Hippocampal formation (tissue), 2 donors: ENCODE data around the gene SMC1A.
A peak's percentile ranks its signal among the peaks of the same experiment; 100 is the strongest.
"Not testable (repeated sequence)": the region's sequence is repeated elsewhere in the genome, so short reads cannot be mapped to it uniquely, and the experiment has no call there.

Source experiments
- DNase-seq, 2 donors: peaks; one replicate each; lab custom pipeline; 2025; lab: John Stamatoyannopoulos, UW

Gene SMC1A

DNA sequence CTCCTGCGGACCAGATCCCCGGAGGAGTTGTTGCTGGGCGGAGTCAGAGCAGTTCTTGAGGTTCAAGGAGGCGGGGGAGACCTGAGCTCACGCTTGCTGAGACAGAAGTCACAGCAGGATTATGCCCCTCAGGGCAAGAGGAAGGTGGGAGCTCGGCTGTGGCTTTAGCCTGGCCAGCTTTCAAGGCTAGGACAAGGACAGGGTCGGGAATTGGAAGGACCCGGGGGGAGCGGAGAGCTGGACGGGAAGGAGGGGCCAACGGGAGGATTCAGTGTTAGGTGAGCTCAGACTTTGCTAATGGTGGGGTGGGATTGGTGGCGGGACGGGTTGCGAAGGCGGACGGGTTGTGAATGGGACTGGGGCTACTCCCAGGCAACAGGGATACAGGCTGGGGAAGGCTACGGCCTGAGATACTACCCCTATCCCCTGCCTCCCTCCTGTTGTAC is 430 bp upstream of the SMC1A start, which contains the start of gene RIBC1:
Gene RIBC1, plus strand, starts transcription at position 13 of the 446 bp plus-strand sequence. CDS start 3,404 bp downstream, outside the sequence.
- no peak for DNase-seq

GRCh38 chrX:53421772-53422085 is 725 bp downstream of the SMC1A start:
- no peak for DNase-seq

DNA sequence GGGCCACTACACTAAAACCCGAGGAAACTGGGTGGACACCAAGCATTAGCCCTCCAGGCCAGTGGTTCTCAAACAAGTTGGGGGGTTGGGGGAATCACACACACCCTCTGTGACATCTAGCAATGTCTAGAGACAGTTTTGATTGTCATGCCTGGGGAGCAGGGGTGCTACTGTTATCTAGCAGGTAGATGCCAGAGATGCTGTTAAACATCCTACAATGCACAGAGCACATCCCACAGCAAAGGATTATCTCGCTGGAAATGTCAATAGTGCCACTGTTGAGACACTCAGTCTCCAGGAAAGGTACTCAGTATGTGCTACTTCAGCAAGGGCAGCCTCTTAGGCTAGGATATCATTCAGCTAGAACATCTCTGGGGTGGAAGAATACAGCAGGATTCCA is 1.3 kb downstream of the SMC1A start:
- DNase-seq = no peak

- not testable (repeated sequence) for DNase-seq
Measured at GRCh38 chrX:53420351-53420750, 2.1 kb downstream of the SMC1A start.

DNA sequence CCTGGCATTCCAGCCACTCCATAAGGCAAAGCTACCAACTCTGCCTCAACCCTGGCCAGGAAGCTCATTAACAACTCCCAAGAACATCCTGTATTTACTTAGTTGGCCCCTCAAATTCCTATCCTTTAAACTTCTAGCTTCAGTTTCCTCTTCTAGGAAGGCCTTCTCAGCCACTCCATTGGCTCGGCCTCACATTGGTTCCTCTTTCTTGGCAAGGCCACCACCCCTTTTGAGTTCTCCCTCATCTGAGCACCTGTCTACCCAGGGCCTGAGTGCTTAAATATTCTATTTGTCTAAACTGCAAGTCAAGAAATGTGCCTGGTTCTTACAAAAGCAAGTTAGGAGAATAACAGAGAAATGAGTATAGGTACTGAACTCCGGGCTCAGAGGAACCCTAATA is 10.0 kb downstream of the SMC1A start:
- DNase-seq = no peak

DNA sequence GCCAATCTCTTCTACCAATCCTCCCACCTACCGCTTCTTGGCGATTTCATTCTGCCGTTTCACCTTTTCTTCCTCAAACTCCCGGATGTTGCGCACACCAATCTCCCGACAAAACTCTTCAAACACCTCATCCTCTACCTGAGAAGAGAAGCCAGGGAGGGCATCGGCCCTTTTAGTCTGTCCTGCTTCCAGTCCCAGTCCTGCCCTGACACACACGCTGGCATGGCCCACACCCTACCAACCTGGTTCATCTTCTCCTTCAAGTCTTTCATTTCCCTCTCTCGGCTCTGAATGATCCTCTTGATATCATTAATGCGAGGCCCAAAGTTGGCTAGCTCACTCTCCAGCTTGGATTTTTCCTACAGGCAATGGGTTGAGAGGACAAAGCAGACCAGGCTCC is 18.9 kb downstream of the SMC1A start:
- no peak for DNase-seq

- DNase-seq = no peak
Measured at GRCh38 chrX:53398216-53398615, 24.2 kb downstream of the SMC1A start.

- no peak for DNase-seq
Measured at GRCh38 chrX:53395605-53396298, 26.7 kb downstream of the SMC1A start.

DNA sequence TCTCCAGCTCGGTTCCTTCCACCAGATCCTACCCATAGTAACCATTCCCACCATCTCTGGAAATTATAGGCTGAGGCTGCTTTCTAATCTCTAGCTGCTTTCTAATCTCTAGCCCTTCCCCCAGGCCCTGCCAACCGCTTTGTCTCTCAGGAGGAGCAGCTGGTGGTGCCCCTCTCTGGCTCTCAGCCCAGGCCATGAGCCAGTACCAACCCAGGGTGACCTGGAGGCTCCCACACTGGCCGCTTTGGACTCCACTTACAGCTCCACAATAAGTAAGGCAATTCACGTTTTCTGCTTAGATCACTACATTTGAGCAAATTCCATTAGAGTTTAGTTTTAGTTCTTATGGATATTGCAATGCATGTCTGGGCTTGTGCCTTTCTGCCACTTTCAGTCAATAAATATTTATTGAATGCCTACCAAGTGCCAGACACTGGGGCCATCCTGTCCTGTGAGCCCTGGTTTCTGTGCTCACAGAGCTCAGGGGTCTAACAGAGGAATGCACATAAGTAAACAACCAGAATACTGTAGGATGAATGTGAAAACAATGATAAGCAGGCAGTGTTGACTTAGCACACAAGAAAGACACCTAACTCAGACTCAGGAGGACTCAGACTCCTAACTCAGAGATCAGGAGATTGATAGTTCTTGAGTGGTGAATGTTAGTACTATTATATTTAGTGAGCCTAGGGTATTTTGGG is 38.9 kb downstream of the SMC1A start:
- DNase-seq = no peak

DNA sequence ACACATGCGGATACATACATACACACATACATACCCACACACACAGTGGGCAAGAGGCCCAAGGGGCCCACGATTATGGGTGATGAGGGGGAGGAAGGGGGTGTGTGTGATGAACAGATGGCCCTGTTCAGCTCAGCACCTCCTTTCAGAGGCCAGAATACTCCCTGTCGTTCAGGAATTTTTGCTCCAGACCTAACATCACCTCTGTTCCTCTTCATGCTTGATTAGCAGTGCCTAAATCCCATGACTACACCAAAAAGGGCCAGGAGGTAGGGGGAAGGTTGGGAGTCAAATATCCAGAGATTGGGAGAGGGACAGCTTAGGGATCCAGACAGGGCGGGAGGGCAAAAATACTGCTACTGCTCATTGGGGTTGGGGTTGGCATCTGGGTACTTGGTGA is 42.7 kb downstream of the SMC1A start:
- DNase-seq = no peak

DNA sequence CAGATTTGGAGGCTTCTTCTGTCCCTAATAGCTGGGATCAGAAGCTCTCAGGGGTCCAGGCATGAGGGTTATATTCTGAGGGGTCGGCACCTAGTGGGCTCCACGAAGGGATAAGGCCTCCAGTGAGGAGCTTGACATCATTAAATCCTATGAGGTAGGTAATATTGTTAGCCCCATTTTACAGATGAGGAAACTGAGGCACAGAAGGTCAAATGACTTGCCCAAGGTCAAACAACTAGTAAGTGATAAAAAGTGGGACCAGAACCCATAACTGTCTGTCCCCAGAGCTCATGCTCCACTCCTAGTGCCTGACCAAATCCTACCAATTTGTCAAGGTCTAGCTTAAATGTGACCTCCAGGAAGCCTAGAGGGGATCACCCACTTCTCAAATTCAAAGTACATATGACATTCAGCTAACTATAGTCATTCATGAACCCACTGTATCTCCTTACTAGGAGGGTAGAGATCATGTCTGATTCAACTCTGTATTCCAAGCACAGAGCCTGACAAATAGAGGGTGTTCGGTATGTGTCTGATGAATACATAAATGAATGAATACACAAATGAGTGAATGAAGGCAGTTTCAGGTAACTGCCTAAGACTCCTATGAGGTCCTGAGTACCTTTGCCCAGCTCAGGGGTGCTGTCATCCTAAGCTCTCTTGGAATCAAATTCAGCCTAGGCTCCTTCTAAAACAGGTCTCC is 43.3 kb downstream of the SMC1A start:
- DNase-seq = no peak

DNA sequence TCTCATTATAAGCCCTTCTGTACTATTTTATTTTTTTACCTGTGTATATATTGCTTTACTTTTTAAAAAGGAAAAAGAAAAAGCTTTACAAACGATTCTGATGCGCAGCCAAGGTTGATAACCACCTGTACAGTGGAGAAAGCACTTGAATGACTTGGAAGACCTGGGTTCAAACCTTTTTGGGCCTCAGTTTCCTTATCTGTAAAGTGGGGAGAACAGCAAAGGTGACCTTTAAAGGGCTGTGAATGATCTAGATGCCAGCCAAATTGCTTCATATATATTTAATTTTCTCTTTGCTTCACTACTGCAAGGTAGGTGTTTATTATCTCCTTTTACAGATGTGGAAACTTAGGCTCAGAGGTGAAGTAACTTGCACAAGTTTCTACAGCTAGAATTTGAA is 45.0 kb downstream of the SMC1A start:
- no peak for DNase-seq

DNA sequence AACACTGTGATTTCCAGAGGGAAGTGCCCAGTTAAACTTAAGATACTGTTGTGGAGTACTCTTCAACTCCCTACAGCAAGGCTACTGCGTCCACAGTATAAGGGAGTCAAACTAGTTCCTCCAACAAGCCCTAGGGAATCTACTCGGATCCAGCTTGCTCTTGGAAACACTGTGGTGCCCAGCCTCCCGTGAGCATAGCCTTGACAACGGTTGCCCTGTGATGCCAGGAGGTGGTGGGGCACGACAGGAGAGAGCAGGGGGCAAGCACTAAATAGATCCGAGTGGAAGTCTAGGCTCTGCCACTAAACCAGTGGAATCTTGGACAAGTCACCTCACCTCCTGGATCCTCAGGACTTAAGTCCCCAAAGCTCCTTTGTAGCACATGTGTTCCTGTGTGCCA is 45.6 kb downstream of the SMC1A start:
- DNase-seq = no peak

- DNase-seq = no peak
Measured at GRCh38 chrX:53374923-53375322, 47.5 kb downstream of the SMC1A start.

DNA sequence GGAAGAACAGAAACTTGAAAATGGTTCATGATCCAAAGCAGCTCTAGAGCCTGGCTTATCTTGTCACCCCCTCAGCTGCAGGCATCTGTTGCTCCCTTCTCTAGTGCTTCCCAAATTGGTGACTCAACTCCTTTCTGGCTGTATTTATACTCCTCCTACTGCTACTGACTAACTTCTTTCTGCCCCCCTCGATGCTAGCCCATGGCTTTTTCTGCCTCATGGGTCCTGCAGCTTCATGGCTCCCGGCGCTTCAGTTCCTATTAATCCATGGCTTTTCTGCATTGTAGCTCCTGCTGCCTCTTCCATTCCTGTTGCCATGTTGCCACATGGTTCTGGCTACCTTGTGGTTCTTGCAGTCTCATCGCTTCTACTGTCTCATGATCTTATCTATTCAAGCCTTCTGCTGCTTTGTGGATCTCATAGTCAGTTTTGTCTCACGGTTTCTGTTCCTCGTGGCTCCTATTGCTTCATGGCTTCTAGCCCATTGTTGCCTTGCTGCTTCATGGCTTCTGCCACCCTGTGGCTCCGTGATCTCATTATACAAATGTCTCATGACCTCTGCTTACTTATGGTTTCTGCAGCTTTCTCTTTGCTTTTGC is 48.1 kb downstream of the SMC1A start:
- peak in 1 of 2 donors; percentile 10 for DNase-seq

DNA sequence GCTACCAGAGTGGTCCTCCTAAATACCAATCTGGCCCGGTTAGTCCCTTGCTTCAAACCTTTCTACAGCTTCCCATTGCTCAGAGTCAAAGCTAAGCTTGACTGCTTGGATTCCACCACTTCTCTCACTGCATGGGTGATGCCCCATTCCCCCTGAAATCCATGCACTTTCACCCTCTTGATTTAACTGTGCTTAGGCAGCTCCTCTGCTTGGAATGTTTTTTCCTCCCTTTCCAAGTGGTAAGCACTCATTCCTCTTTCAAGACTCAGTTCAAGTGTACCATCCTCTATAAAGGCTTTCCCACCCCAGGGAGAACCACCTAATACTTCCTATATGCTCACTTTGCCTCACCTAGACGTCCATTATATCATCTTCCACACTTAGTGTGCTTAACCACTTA is 49.1 kb downstream of the SMC1A start:
- no peak for DNase-seq

- DNase-seq = not testable (repeated sequence)
Measured at GRCh38 chrX:53366454-53366853, 56.0 kb downstream of the SMC1A start.

- no peak for DNase-seq
Measured at GRCh38 chrX:53362449-53362848, 60.0 kb downstream of the SMC1A start.

- DNase-seq = no peak
Measured at GRCh38 chrX:53357799-53358530, 64.5 kb downstream of the SMC1A start.

DNA sequence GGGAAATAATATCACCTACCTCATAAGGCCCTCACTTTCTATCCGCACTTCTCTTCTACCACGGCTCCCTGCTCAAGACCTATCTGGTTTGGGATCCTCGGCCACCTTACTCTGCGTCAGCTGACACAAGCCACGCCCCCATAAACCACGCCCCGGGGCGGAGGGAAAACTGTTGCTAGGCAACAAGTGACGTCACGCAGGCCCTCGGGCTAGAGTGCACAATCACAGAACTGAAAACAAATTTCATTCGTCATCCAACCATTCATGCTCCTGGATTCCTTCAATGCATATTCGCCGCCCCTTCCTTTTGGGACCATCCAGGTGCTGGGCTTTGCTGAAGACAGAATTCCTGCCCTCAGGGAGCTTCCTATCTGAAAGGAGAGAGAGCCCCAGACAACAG is 66.3 kb downstream of the SMC1A start:
- DNase-seq = no peak

GRCh38 chrX:53354669-53355068 is 67.8 kb downstream of the SMC1A start:
- no peak for DNase-seq

GRCh38 chrX:53347948-53348347 is 74.5 kb downstream of the SMC1A start:
- DNase-seq = no peak
